GM19452 (cell line): ENCODE measurements around the gene CCL1.
"Not testable (repeated sequence)": the region's sequence is repeated elsewhere in the genome, so short reads cannot be mapped to it uniquely, and the experiment has no call there.

Experiments
- ATAC-seq: cut with Tn5 transposase; IDR thresholded peaks from one replicate; pipeline ENCODE4 v1.9.1; 2021; ENCODE audit not compliant: unreplicated experiment

CCL1 gene

DNA sequence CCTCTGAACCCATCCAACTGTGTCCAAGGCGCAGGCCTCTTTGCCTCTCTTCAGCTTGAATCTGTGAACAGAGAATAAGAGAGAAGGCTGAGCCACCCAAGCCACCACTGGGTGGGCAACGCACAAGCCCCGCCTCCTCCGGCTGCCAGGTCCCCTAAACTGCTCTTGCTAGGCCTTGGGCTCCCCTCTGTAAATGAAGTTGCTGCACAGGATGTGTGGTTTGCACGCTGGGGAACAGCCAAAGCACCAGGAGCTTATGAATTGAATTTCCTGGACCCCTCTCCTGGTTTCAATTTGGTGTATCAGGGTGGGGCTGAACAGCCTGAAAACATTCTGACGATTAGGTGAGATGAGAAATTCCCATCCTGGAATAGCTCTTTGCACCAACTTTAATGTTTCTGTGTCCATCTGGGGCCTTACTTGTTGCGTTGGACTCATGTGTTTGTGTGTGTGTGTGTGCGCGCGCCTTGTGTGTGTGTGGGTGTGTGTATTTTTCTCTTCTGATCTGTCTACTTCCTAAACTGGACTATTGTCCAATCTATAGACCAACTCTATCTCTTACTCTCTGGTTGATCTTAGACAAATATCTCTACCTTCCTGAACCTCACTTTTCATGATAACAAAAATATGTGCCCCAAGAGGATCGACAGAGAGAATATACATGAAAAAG is 2.3 kb downstream of the CCL1 start:
- no peak for ATAC-seq

GRCh38 chr17:34358631-34359030 is 4.4 kb downstream of the CCL1 start:
- ATAC-seq, result no peak

GRCh38 chr17:34357398-34357797 is 5.6 kb downstream of the CCL1 start:
- no peak for ATAC-seq

DNA sequence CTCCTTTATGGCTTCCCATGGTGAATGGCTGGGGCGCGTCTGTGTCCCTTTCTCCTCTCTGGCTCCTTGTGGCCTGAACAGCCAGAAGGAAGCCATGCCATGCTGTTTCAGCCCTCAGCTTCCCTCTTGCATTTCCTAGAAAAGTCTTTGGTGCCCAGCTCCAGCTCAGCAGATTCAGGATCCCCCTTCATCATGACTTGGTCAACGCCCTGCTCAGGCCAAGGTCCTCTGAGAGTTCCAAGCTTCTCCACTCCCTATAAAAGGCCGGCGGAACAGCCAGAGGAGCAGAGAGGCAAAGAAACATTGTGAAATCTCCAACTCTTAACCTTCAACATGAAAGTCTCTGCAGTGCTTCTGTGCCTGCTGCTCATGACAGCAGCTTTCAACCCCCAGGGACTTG is 6.8 kb downstream of the CCL1 start, which contains the start of gene CCL13:
Gene CCL13 (plus strand): TSS at position 287 of the 400 bp plus-strand sequence. CDS start 47 bp downstream, at position 334.
- ATAC-seq, result no peak

- no peak for ATAC-seq
These were observed 8.4 kb downstream of the CCL1 start for GRCh38 chr17:34354637-34355036.

GRCh38 chr17:34352191-34352590 is 10.8 kb downstream of the CCL1 start:
- ATAC-seq, result no peak

DNA sequence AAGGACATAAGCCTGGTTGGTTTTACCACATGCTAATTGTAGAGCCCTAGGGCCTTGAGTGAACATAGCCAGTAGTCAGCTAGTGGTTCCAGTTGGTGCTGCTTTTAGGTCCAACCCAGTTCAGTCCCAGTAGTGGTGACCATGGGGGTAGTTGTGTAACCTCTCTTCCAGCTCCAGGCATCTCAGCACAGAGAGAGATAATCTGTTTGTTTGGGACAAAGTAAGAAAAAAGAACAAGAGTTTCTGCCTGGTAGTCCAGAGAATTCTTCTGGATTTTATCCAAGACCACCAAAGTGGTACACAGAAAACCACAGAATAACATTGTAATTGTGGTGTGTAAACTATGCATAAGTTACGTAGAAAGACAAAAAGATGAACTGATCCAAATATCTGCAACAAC is 11.9 kb downstream of the CCL1 start:
- no peak for ATAC-seq

GRCh38 chr17:34349751-34350150 is 13.3 kb downstream of the CCL1 start:
- ATAC-seq, result no peak

GRCh38 chr17:34347063-34347462 is 16.0 kb downstream of the CCL1 start:
- no peak for ATAC-seq

DNA sequence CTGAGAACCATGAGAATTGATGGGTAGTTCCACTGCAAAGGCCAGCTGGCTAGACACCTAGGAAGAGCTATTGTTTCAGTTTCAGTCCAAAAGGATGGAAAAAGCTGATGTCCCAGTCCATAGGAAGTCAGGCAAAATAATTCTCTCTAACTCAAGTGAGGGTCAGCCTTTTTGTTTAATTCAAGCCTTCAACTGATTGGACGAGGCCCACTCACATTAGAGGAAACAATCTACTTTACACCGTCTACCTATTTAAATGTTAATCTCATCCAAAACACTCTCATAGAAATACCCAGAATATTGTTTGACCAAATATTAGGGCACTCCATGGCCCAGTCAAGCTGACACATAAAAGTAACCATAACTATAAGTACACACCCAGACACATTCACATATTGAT is 21.1 kb downstream of the CCL1 start:
- no peak for ATAC-seq

DNA sequence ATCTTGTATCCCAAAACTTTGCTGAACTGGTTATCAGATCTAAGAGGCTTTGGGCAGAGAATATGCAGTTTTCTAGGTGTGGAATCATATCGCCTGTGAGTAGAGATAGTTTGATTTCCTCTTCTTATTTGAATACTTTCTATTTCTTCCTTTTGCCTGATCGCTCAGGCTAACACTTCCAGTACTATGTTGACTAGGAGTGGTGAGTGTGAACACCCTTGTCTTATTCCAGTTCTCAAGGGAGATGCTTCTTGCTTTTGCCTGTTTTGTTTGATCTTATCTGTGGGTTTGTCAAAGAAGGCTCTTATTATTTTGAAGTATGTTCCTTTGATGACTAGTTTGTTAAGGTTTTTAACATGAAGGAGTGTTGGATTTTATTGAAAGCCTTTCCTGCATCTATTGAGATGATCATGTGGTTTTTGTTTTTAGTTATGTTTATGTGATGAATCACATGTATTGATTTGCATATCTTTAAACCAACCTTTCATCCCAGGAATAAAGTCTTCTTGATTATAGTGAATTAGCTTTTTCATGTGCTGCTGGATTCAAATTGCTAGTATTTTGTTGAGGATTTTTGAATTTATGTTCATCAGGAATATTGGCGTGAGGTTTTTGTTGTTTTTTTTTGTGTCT is 23.8 kb downstream of the CCL1 start:
- ATAC-seq, result no peak

DNA sequence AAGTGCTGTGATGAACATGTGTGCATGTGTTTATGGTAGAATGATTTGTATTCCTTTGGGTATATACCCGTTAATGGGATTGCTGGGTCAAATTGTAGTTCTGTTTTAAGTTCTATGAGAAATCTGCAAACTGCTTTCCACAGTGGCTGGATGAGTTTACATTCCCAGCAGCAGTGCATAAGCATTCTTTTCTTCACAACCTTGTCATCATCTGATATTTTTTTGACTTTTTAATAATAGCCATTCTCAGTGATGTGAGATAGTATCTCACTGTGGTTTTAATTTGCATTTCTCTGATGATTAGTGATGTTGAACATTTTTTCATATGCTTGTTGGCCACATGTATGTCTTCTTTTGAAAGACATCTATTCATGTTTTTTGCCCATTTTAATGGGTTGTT is 25.3 kb downstream of the CCL1 start:
- no peak for ATAC-seq

DNA sequence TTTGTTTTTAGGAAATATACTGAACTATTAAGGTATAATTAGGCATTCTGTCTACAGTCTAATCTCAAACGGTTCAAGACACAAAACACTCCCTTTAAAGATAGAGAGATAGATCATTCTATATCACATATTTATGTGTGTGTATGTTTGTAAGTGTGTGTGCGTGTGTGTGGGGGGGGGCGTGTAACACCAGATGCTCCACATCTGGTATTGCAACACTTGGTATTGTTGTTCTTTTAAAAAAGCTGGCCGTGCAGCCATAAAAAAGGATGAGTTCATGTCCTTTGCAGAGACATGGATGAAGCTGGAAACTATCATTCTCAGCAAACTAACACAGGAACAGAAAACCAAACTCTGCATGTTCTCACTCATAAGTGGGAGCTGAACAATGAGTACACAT is 35.5 kb downstream of the CCL1 start:
- not testable (repeated sequence) for ATAC-seq

- no peak for ATAC-seq
These were observed 41.1 kb downstream of the CCL1 start for GRCh38 chr17:34321964-34322363.

GRCh38 chr17:34319039-34319483 is 44.0 kb downstream of the CCL1 start, which contains the start of gene CCL8:
Gene CCL8, plus strand, starts transcription at chr17:34319435. Its CDS starts 67 bp downstream, at chr17:34319502.
- no peak for ATAC-seq

DNA sequence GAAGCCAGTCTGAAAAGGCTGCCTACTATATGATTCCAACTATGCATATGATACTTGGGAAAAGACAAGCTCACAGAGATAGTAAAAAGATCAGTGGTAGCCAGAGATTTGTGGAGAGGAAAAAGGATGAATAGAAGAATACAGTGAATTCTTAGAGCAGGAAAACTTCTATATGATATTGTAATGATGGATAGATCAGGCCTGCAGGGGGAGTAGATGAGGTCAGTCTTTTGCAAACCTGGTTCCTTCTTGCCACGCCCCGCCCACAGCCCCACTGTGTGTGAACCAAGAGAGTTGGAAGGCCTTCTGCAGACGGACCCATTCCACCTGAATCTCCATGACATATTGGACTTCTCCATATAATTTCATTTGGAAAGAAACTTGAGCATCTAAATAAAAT is 44.6 kb downstream of the CCL1 start:
- no peak for ATAC-seq

DNA sequence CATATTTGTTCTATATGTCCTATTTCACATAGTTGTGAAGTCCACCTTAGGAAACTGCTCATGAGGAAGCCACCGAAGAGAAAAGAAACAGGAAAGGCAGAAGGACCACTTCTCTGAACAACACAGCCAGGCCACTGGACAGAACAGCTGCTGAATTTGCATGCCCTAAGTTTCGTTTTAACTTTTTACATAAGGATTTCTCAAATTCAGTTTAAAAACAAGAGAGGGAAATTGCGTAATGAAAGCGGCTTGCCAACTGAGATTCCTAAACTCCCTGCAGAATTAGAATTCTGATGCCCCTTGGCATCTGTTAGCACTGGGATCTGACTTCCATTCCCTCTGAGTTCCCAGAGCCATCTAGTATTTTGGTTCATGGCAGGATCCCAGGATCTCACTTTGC is 48.8 kb downstream of the CCL1 start:
- no peak for ATAC-seq

- ATAC-seq, result no peak
These were observed 49.9 kb downstream of the CCL1 start for GRCh38 chr17:34313164-34313563.

DNA sequence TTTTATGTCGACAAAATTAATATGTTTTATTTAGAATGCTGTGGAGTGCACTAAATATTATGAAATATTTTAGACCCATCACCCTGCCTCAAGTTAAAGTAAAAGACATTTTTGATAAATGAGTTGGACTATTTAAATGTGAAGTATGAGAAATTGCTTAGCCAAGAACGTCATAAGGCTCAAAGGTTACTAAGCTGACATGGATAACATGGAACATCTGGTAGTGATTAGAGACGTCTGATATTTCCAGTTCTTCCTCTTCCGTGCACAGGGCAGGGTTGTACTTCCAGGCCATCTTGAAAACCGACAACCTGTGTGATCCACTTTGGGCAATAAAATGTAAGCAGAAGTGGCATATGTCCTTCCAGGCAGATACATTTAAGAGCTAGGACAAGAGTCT is 51.0 kb downstream of the CCL1 start:
- no peak for ATAC-seq

GRCh38 chr17:34311291-34311690 is 51.7 kb downstream of the CCL1 start:
- ATAC-seq, result no peak
